HUES64 (cell line): ENCODE measurements around the gene DMBX1.
A peak's percentile ranks its signal among the peaks of the same experiment; 100 is the strongest.

Experiments used
- H3K27ac ChIP-seq: 2 replicates; pipeline ENCODE4 v1.7.0; 2013; ENCODE audit warnings: low read depth, low read length, inconsistent platforms
- H3K27me3 ChIP-seq: 2 replicates; pipeline ENCODE4 v1.6.1; 2013; ENCODE audit warnings: mild to moderate bottlenecking, low read length; ENCODE audit not compliant: insufficient read depth
- H3K36me3 ChIP-seq: 2 replicates; pipeline ENCODE4 v1.6.1; 2013; ENCODE audit warnings: mild to moderate bottlenecking, low read length; ENCODE audit not compliant: insufficient read depth
- H3K4me1 ChIP-seq: 2 replicates; pipeline ENCODE4 v1.6.1; 2013; ENCODE audit warnings: mild to moderate bottlenecking, low read length, moderate library complexity; ENCODE audit not compliant: insufficient read depth
- H3K4me3 ChIP-seq: 2 replicates; pipeline ENCODE4 v1.5.1; 2013; ENCODE audit warnings: mild to moderate bottlenecking, low read length, moderate library complexity
- H3K9ac ChIP-seq: 2 replicates; pipeline ENCODE4 v1.6.1; 2013; ENCODE audit warnings: mild to moderate bottlenecking, low read depth, low read length
- H3K9me3 ChIP-seq: 2 replicates; pipeline ENCODE4 v1.6.1; 2013; ENCODE audit warnings: low read depth, low read length; ENCODE audit not compliant: insufficient read depth
- WGBS: fragments of 150-250, 120-280 bp; methylation state at CpG from one replicate; pipeline ENCODE4 v1.1.7; 2013; ENCODE audit warnings: missing lambda C conversion rate; 5-methylcytosine and 5-hydroxymethylcytosine counted together

Gene DMBX1

DNA sequence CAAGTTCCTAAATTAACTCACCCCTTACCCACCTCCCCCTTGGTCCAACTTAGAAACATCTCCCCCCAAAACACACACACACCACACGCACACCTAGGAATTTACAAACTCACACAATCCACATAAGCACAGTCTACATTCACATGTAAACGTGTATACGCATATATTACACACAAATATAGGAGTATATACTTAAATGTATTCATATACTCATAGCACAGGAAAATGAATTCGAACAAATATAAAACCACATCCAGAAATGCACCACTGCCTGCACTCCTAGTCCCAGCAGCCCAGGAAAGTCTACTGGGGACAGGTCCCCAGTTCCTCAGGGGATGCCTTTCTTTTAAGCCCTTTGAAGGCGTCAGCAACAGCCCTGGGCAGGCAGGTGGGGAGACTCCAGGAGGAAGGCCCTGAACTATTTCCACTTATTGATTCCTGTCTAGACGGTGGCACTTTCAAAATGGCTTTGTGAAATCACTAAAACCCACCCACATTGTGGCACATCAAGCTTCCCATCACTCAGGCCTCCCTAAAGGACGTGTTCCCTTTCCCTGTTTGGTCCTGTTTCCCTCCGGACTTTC, 3.1 kb upstream of the DMBX1 start:
- Histone ChIP-seq H3K4me3 (no peak overlapping the region), H3K27ac (no peak overlapping the region), H3K36me3 (no peaks in the 10 kb centered on the region), H3K9ac (no peak overlapping the region), H3K27me3 (peaks cover 100% of the 10 kb centered on the region), H3K9me3 (no peaks in the 10 kb centered on the region), H3K4me1 (peaks cover 17% of the 10 kb centered on the region)
- WGBS, result 74% methylated on average over 6 of the region's 8 CpGs

GRCh38 chr1:46487818-46488218, 1.8 kb upstream of the DMBX1 start:
- Histone ChIP-seq H3K4me1 (peaks cover 30% of the 10 kb centered on the region), H3K36me3 (no peaks in the 10 kb centered on the region), H3K4me3 (no peak overlapping the region), H3K27ac (no peak overlapping the region), H3K9me3 (no peaks in the 10 kb centered on the region), H3K27me3 (peaks cover 100% of the 10 kb centered on the region), H3K9ac (no peak overlapping the region)
- 3% methylated on average over 7 of the region's 7 CpGs for WGBS

GRCh38 chr1:46488343-46489168, 1.1 kb upstream of the DMBX1 start:
- H3K36me3 ChIP-seq, result no peaks in the 10 kb centered on the region
- peaks cover 100% of the 10 kb centered on the region for H3K27me3 ChIP-seq
- no peaks in the 10 kb centered on the region for H3K9me3 ChIP-seq
- peaks cover 35% of the 10 kb centered on the region for H3K4me1 ChIP-seq
- no peak overlapping the region for H3K9ac ChIP-seq
- H3K4me3 ChIP-seq, result peak overlapping the region; percentile 50
- 6% methylated on average over 24 of the region's 24 CpGs for WGBS
- no peak overlapping the region for H3K27ac ChIP-seq

DNA sequence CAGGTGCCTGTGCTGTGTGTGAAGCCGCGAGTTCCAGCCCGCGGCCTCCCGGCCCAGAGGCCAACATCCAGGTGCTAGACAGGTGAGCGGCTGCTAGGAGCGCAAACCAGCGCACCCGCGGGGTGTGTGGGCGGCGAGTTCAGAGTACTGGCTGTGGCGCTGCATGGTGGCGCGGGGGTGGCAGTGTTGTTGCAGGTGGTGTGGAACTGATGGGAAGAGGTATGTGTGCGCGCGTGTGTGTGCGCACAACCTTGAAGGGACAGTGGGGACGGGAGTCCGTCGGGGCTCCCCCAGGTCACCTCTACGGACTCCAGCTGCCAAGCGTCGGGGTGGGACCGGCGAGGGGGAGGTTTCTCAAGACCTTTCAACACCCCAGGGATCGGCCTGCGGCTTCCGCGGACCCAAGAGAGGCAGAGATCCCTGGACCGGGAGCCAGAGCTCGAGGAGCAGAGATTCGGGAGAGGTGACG, 433 bp upstream of the DMBX1 start:
- 1% methylated on average over 35 of the region's 35 CpGs for WGBS
- peaks cover 100% of the 10 kb centered on the region for H3K27me3 ChIP-seq
- H3K36me3 ChIP-seq, result no peaks in the 10 kb centered on the region
- no peak overlapping the region for H3K27ac ChIP-seq
- H3K9ac ChIP-seq, result no peak overlapping the region
- H3K4me3 ChIP-seq, result peak overlapping the region; percentile 50
- H3K9me3 ChIP-seq, result no peaks in the 10 kb centered on the region
- H3K4me1 ChIP-seq, result peaks cover 41% of the 10 kb centered on the region

DNA sequence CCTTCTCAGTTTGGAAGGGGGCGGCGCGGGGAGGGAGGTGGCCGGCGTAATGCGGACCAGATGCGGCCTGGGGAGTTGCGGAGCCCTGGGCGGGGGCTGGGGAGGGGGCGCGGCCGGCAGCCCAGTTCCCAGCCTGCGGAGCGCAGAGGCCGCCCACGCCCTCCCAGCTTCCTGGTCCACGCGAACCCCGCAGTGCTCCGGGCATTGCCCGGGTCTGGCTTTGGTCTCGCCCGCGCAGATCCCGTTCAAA, 695 bp downstream of the DMBX1 start:
- peaks cover 40% of the 10 kb centered on the region for H3K4me1 ChIP-seq
- H3K27me3 ChIP-seq, result peaks cover 100% of the 10 kb centered on the region
- no peaks in the 10 kb centered on the region for H3K9me3 ChIP-seq
- no peaks in the 10 kb centered on the region for H3K36me3 ChIP-seq
- no peak overlapping the region for H3K9ac ChIP-seq
- H3K27ac ChIP-seq, result no peak overlapping the region
- WGBS, result under 1% methylated on average over 25 of the region's 25 CpGs
- peak overlapping the region; percentile 50 for H3K4me3 ChIP-seq

DNA sequence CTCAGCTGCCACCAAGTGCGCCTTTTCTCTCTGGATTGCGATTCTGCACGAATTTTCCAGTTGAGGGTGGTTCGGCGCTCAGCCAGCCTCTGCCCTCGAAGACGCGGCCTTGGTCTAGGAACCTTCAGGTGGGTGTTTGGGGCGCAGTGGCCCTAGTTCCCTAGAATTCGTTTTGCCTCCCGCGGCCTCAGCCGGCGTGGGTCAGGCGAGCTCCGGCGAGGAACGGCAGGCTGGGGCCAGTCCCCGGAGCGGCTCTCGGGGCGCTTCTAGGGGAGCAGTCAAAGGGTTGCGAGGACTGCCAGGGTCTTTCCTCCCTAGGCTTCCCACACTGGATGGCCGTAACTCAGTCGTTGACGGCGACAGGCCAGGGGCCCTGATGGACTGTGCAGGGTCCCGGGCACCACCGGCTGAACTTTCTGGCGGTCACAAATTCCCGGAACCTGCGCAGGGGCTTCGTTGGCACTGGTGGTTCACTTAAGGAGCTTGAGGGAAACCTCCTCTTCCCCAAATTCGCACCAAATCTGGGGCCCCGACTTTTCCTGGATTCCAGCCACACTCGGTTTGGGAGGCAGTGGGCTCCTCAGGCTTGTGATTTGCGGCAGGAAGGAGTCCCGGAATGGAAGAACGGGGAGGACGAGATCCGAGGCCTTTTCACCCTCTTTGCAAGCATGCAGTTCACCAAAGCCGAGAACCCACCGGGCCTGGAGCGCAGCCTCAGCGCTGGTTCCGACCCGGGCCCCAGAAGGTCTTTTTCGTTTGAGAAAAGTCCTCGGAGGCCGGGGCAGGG, 1.2 kb downstream of the DMBX1 start:
- no peak overlapping the region for H3K9ac ChIP-seq
- 2% methylated on average over 50 of the region's 50 CpGs for WGBS
- peaks cover 100% of the 10 kb centered on the region for H3K27me3 ChIP-seq
- no peak overlapping the region for H3K27ac ChIP-seq
- H3K4me3 ChIP-seq, result peak overlapping the region; percentile 50
- H3K9me3 ChIP-seq, result no peaks in the 10 kb centered on the region
- no peaks in the 10 kb centered on the region for H3K36me3 ChIP-seq
- H3K4me1 ChIP-seq, result peaks cover 40% of the 10 kb centered on the region

- H3K4me3 ChIP-seq, result no peak overlapping the region
- WGBS, result 4% methylated on average over 22 of the region's 25 CpGs
- no peak overlapping the region for H3K27ac ChIP-seq
- no peaks in the 10 kb centered on the region for H3K36me3 ChIP-seq
- H3K27me3 ChIP-seq, result peaks cover 100% of the 10 kb centered on the region
- peaks cover 34% of the 10 kb centered on the region for H3K4me1 ChIP-seq
- no peak overlapping the region for H3K9ac ChIP-seq
- H3K9me3 ChIP-seq, result no peaks in the 10 kb centered on the region
Measured at GRCh38 chr1:46491443-46492268, 2.0 kb downstream of the DMBX1 start.

DNA sequence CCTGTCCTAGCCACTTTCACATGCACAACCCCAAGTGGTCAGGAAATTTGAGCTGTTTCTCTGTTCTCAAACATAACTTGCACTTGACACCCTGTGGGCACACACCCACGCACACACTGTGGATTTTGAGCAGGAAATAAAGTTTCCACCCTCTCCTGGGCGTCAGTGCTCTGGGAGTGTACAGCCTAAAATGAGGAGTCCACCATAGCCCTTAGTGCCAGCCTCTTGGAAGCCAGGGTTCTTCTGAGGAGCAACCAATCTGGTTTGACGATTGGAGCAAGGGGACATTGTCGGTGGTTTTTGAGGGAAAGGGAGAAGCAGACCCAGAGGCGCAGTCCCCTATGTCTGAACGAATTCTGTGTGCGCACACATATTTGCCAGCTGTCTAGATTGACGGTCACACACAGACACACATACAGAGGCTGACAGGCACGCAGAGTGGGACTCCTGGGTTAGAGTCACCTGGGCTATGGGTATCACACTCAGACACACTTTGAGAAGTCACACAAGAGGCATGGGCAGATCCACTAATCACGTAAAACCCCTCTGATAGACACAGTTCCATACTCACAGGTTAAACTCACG, 2.7 kb downstream of the DMBX1 start:
- peaks cover 100% of the 10 kb centered on the region for H3K27me3 ChIP-seq
- WGBS, result 8% methylated on average over 11 of the region's 11 CpGs
- H3K9ac ChIP-seq, result no peak overlapping the region
- no peaks in the 10 kb centered on the region for H3K9me3 ChIP-seq
- peak overlapping the region; percentile 8; the same call in 1 of the 2 replicates for H3K4me3 ChIP-seq
- no peaks in the 10 kb centered on the region for H3K36me3 ChIP-seq
- H3K27ac ChIP-seq, result no peak overlapping the region
- H3K4me1 ChIP-seq, result peaks cover 34% of the 10 kb centered on the region

DNA sequence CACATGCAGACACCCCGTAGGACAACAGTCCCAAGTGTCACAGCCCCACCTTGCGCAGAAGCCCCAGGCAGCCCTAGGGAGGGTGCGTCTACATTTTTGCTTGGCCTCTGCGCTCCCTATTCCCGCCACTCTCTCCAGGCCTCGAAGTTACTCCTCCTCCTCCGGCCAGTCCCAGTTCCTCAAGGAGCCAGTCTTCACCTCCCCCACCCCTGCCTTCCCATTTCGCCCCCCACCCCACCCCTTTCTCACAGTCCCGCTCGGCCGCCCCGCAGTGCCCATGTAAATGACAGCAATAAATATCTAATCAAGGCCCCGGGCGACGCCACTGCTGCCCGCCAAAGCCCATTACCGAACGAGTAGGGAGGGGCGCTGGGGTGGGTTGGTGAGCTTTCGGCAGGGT, 3.2 kb downstream of the DMBX1 start:
- Histone ChIP-seq H3K36me3 (no peaks in the 10 kb centered on the region), H3K27ac (no peak overlapping the region), H3K4me3 (peak overlapping the region; percentile 20; the same call in 1 of the 2 replicates), H3K9me3 (no peaks in the 10 kb centered on the region), H3K4me1 (peaks cover 34% of the 10 kb centered on the region), H3K9ac (no peak overlapping the region), H3K27me3 (peaks cover 100% of the 10 kb centered on the region)
- under 1% methylated on average over 20 of the region's 20 CpGs for WGBS

GRCh38 chr1:46493316-46494032, 3.8 kb downstream of the DMBX1 start:
- no peak overlapping the region for H3K27ac ChIP-seq
- no peaks in the 10 kb centered on the region for H3K36me3 ChIP-seq
- WGBS, result 36% methylated on average over 19 of the region's 19 CpGs
- H3K9ac ChIP-seq, result no peak overlapping the region
- peaks cover 100% of the 10 kb centered on the region for H3K27me3 ChIP-seq
- H3K9me3 ChIP-seq, result no peaks in the 10 kb centered on the region
- peak overlapping the region; percentile 20; the same call in 1 of the 2 replicates for H3K4me3 ChIP-seq
- peaks cover 34% of the 10 kb centered on the region for H3K4me1 ChIP-seq
